Tibial artery (tissue), 4 donors: ENCODE results near the gene DRD2.

ENCODE experiments used
- DNase-seq, 2 donors: peaks; one replicate each; pipeline ENCODE4 v3.0.0-alpha.2; 2019
- H3K27ac ChIP-seq, 2 donors: fragments of 200-600 bp; sonication (generic) in 1 of 2; 1 replicate in 1 of 2; 2 replicates in 1 of 2; pipeline ENCODE4 v1.5.1; 2018 to 2019; ENCODE audit warnings: mild to moderate bottlenecking in 1 of 2
- H3K27me3 ChIP-seq, 2 donors: fragments of 200-600 bp; sonication (generic) in 1 of 2; one replicate each; pipeline versions ENCODE4 v1.5.1 to v1.6.0; 2016 to 2019
- H3K36me3 ChIP-seq, 3 donors: fragments of 200-600 bp; sonication (generic) in 2 of 3; one replicate each; pipeline ENCODE4 v1.5.1; 2016 to 2019; ENCODE audit warnings: mild to moderate bottlenecking in 2 of 3
- H3K4me1 ChIP-seq, 4 donors: fragments of 200-600 bp; sonication (generic) in 2 of 4; 1 replicate in 3 of 4; 2 replicates in 1 of 4; pipeline ENCODE4 v1.5.1; 2016 to 2019
- H3K4me3 ChIP-seq, 2 donors: fragments of 200-600 bp; sonication (generic) in 1 of 2; 1 replicate in 1 of 2; 2 replicates in 1 of 2; pipeline ENCODE4 v1.5.1; 2018 to 2019; ENCODE audit warnings: mild to moderate bottlenecking in 2 of 2
- H3K9me3 ChIP-seq, 3 donors: fragments of 200-600 bp; sonication (generic) in 1 of 3; one replicate each; pipeline ENCODE4 v1.5.1; 2016 to 2019
- intact Hi-C: fragments of 100-400 bp; cut with DNase I; formaldehyde crosslinking; loops from one replicate; pipeline ENCODE4 v1.15.0; 2023; ENCODE audit warnings: low total_unique reads
- TF ChIP-seq, protein P1 (sequence below), 2 experiments: fragments of 200-600 bp in 1 of 2; fragments of 450-650 bp in 1 of 2; IDR thresholded peaks; one replicate each; pipeline ENCODE4 v1.5.1; 2017 to 2019; ENCODE audit warnings: antibody characterized with exemption in 2 of 2, mild to moderate bottlenecking in 1 of 2, moderate library complexity in 1 of 2

Gene DRD2

GRCh38 chr11:113447621-113448315 is 27.4 kb downstream of the DRD2 start:
- Histone ChIP-seq H3K36me3 (no peaks in the 10 kb centered on the region), H3K27ac (no peak overlapping the region), H3K4me3 (no peak overlapping the region), H3K27me3 (peaks cover 0 to 19% of the 10 kb centered on the region in 2 donors), H3K4me1 (no peaks in the 10 kb centered on the region), H3K9me3 (no peaks in the 10 kb centered on the region)
- intact Hi-C loops = no loop called here
- DNase-seq = no peak
- TF ChIP-seq, protein P1, sequence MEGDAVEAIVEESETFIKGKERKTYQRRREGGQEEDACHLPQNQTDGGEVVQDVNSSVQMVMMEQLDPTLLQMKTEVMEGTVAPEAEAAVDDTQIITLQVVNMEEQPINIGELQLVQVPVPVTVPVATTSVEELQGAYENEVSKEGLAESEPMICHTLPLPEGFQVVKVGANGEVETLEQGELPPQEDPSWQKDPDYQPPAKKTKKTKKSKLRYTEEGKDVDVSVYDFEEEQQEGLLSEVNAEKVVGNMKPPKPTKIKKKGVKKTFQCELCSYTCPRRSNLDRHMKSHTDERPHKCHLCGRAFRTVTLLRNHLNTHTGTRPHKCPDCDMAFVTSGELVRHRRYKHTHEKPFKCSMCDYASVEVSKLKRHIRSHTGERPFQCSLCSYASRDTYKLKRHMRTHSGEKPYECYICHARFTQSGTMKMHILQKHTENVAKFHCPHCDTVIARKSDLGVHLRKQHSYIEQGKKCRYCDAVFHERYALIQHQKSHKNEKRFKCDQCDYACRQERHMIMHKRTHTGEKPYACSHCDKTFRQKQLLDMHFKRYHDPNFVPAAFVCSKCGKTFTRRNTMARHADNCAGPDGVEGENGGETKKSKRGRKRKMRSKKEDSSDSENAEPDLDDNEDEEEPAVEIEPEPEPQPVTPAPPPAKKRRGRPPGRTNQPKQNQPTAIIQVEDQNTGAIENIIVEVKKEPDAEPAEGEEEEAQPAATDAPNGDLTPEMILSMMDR (IDR thresholded peaks at IDR 0.05) = no peak

GRCh38 chr11:113446938-113447337 is 28.3 kb downstream of the DRD2 start:
- no peak for DNase-seq
- peaks cover 0 to 19% of the 10 kb centered on the region in 2 donors for H3K27me3 ChIP-seq
- intact Hi-C loops = no loop called here
- H3K4me3 ChIP-seq = no peak overlapping the region
- no peaks in the 10 kb centered on the region for H3K36me3 ChIP-seq
- TF ChIP-seq, protein P1 (IDR thresholded peaks at IDR 0.05) = no peak
- no peaks in the 10 kb centered on the region for H3K4me1 ChIP-seq
- H3K27ac ChIP-seq = no peak overlapping the region
- no peaks in the 10 kb centered on the region for H3K9me3 ChIP-seq

DNA sequence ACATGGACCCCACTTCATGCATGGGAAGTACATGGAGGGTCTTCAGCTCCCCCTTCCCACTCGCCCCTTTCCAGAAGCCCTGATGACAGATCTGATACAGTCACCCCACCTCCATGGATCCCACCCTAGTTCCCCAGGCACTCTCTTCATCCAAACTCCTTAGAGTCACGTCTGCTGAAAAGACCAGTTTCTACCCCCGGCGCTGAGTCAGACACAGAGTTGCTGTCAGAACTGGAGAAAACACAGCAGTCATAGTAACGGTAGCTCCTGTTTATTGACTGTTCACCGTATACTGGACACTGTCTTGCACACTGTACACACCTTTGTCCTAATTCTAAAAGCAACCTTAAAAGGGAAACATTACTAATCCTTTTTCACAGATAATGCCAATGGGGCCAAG is 29.1 kb downstream of the DRD2 start:
- no peaks in the 10 kb centered on the region for H3K4me1 ChIP-seq
- no peaks in the 10 kb centered on the region for H3K36me3 ChIP-seq
- TF ChIP-seq, protein P1 (IDR thresholded peaks at IDR 0.05) = no peak
- H3K27me3 ChIP-seq = peaks cover 0 to 19% of the 10 kb centered on the region in 2 donors
- H3K27ac ChIP-seq = no peak overlapping the region
- H3K4me3 ChIP-seq = no peak overlapping the region
- intact Hi-C loops = no loop called here
- no peak for DNase-seq
- H3K9me3 ChIP-seq = no peaks in the 10 kb centered on the region

- Histone ChIP-seq H3K9me3 (no peaks in the 10 kb centered on the region), H3K27ac (no peak overlapping the region), H3K36me3 (no peaks in the 10 kb centered on the region), H3K4me1 (no peaks in the 10 kb centered on the region), H3K4me3 (no peak overlapping the region), H3K27me3 (peaks cover 0 to 19% of the 10 kb centered on the region in 2 donors)
- intact Hi-C loops = no loop called here
- TF ChIP-seq, protein P1 (IDR thresholded peaks at IDR 0.05) = no peak
- no peak for DNase-seq
Observed at GRCh38 chr11:113444502-113445123, 30.6 kb downstream of the DRD2 start.

GRCh38 chr11:113440816-113441215 is 34.4 kb downstream of the DRD2 start:
- Histone ChIP-seq H3K27ac (no peak overlapping the region), H3K9me3 (no peaks in the 10 kb centered on the region), H3K27me3 (peaks cover 0 to 9% of the 10 kb centered on the region in 2 donors), H3K36me3 (no peaks in the 10 kb centered on the region), H3K4me1 (no peaks in the 10 kb centered on the region), H3K4me3 (no peak overlapping the region)
- TF ChIP-seq, protein P1 (IDR thresholded peaks at IDR 0.05) = no peak
- DNase-seq = no peak
- intact Hi-C loops = no loop called here
